ENCODE measurements around the gene TAF1B. TPM values are rescaled to one million over a fixed set of nuclear protein-coding genes. Genes with fewer than 3 reads are reported as not detected.

The TAF1B gene
- total RNA-seq, 2 donors from 2014 or later = 34.4 to 42.3 TPM

DNA sequence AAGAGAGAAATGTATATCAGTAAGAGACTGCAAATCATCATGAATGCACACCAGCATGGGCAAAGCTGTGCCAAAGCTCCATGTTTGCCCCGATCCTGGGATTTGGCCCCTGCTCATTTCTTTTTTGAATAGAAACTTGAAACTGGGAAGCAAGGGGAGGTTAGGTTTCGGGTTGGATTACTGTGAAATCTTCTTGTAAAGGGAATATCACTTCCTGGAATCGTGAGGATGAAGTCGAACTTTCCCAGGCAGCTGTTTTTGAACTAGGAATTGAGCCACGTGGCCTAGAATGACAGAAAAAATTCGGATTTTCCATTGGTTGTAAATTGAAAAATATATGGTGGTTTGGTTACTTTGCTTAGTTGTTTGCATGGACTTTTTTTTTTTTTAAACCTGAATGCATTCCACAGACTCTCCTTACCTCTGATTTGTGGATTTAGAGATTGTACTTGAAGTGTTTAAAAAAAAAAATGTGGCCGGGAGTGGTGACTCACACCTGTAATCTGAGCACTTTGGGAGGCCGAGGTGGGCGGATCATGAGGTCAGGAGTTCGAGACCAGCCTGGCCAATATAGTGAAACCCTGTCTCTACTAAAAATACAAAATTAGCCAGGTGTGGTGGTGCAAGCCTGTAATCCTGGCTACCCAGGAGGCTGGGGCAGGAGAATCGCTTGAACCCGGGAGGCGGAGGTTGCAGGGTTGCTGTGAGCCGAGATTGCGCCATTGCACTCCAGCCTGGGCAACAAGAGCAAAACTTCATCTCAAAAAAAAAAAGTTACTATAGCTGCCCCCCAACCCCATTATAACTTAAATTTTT lies 140.3 kb downstream of the TAF1B start:
- Mint-ChIP-seq H3K9me3 (no peaks in the 10 kb centered on the region), H3K4me3 (no peak overlapping the region), H3K4me1 (ENCODE audit: low read depth in 2 of 2) (peaks cover 0 to 7% of the 10 kb centered on the region in 2 donors), H3K27ac (no peak overlapping the region), H3K36me3 (no peaks in the 10 kb centered on the region), H3K27me3 (peaks cover 0 to 2% of the 10 kb centered on the region in 2 donors)
- DNase-seq (ENCODE audit: low spot score) = no peak
- ATAC-seq = no peak

Other genes with a start within 250 kb of the TAF1B start
- gene YWHAQ, start 212.5 kb upstream of the TAF1B start, total RNA-seq = 100 to 1,000 TPM; 221 to 318 TPM
- 1 to 10 TPM; 1.1 to 1.4 TPM for gene GRHL1, start 108.2 kb downstream of the TAF1B start, total RNA-seq
- gene KLF11, start 200.1 kb downstream of the TAF1B start, total RNA-seq = 1 to 10 TPM; 3.8 to 6.1 TPM
- under 1 TPM in 1 of 2 donors, not detected in 1; 0.45 TPM for gene CYS1, start 236.9 kb downstream of the TAF1B start, total RNA-seq

All from natural killer cell treated with Interleukin-12 subunit alpha and Interleukin-12 subunit beta and Interleukin-15 and Interleukin-18, amount 100 ng/mL, for 72 hours (primary cell).